ENCODE results near the gene DNAJB8. TPM values are rescaled to one million over a fixed set of nuclear protein-coding genes. Genes with fewer than 3 reads are reported as not detected.

The DNAJB8 gene
- total and polyA plus RNA-seq, 11 donors = not detected

DNA sequence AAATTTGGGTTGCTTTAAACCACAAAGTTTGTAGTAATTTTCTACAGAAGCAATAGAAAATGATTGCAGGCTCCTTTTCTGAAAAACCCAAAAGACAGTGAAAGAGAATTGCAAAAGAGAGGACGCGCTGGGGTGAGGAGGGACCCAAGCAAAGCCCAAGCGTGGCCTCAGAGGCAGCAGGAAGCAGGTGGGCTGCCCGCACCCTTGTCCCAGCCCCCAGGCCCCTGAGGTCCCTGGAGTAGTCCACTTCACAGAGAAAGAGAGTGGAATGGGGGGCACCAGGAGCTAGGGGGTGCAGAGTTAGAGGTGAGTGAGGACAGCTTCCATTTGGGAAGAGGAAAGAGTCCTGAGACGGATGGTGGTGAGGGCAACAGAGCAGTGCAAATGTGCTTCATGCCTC is 11.6 kb downstream of the DNAJB8 start:
- peaks cover 0 to 25% (median 5%) of the 10 kb centered on the region in 9 donors for H3K27me3 ChIP-seq
- 81 to 82% (median 82%) methylated on average over 5 of the region's 5 CpGs for WGBS, 4 donors
- ATAC-seq (no peak), DNase-seq (peak in 1 of 5 donors; percentile 7)
- no peaks in the 10 kb centered on the region for H3K9me3 ChIP-seq
- H3K4me1 ChIP-seq = no peaks in the 10 kb centered on the region
- H3K27ac ChIP-seq = no peak overlapping the region
- intact Hi-C loops (cut with DNase I) = no loop called here
- H3K4me3 ChIP-seq = no peak overlapping the region
- H3K36me3 ChIP-seq = no peaks in the 10 kb centered on the region
- TF ChIP-seq CTCF (IDR thresholded peaks at IDR 0.05) (no peak), POLR2A (IDR thresholded peaks at IDR 0.05) (no peak)

GRCh38 chr3:128454310-128454618 is 12.4 kb downstream of the DNAJB8 start:
- no peak for TF ChIP-seq CTCF (IDR thresholded peaks at IDR 0.05)
- no peak for TF ChIP-seq POLR2A (IDR thresholded peaks at IDR 0.05)
- Histone ChIP-seq H3K9me3 (no peaks in the 10 kb centered on the region), H3K27me3 (peaks cover 0 to 25% (median 5%) of the 10 kb centered on the region in 9 donors), H3K27ac (no peak overlapping the region), H3K36me3 (no peaks in the 10 kb centered on the region), H3K4me3 (no peak overlapping the region), H3K4me1 (no peaks in the 10 kb centered on the region)
- intact Hi-C loops (cut with DNase I) = no loop called here
- 69 to 95% (median 93%) methylated on average over 2 of the region's 2 CpGs for WGBS, 4 donors
- ATAC-seq = no peak
- peak in 1 of 5 donors; percentile 47 for DNase-seq

- no peak for ATAC-seq
- Histone ChIP-seq H3K27me3 (peaks cover 0 to 25% (median 5%) of the 10 kb centered on the region in 9 donors), H3K9me3 (no peaks in the 10 kb centered on the region), H3K36me3 (no peaks in the 10 kb centered on the region), H3K4me1 (no peaks in the 10 kb centered on the region), H3K4me3 (no peak overlapping the region), H3K27ac (no peak overlapping the region)
- 82 to 93% (median 86%) methylated on average over 8 to 21 of the region's 21 CpGs for WGBS, 4 donors
- intact Hi-C loops (cut with DNase I) = no loop called here
- no peak for TF ChIP-seq POLR2A (IDR thresholded peaks at IDR 0.05)
- no peak for TF ChIP-seq CTCF (IDR thresholded peaks at IDR 0.05)
- DNase-seq = peak in 1 of 5 donors; percentile 46
Observed at GRCh38 chr3:128453501-128454309, 13.0 kb downstream of the DNAJB8 start.

- H3K4me3 ChIP-seq = no peak overlapping the region
- no peak for DNase-seq
Observed at GRCh38 chr3:128452678-128453275, 13.9 kb downstream of the DNAJB8 start.

More at GRCh38 chr3:128452678-128453275, 13.9 kb downstream of the DNAJB8 start:
- H3K36me3 ChIP-seq = no peaks in the 10 kb centered on the region
- ATAC-seq = no peak
- no peaks in the 10 kb centered on the region for H3K9me3 ChIP-seq
- TF ChIP-seq POLR2A (IDR thresholded peaks at IDR 0.05) (no peak), CTCF (IDR thresholded peaks at IDR 0.05) (no peak)
- no peaks in the 10 kb centered on the region for H3K4me1 ChIP-seq
- intact Hi-C loops (cut with DNase I) = no loop called here
- 82 to 92% (median 91%) methylated on average over 11 to 21 of the region's 21 CpGs for WGBS, 4 donors
- H3K27me3 ChIP-seq = peaks cover 0 to 25% (median 5%) of the 10 kb centered on the region in 9 donors
- no peak overlapping the region for H3K27ac ChIP-seq
